Fibroblast of mammary gland (primary cell): Measurements from ENCODE around the gene NCOA3.

Source experiments
- DNase-seq: peaks from one replicate; pipeline ENCODE4 v3.0.0-alpha.2; 2010; ENCODE audit warnings: low read depth
- H3K4me3 ChIP-seq: 2 replicates; pipeline ENCODE4 v1.5.1; 2011; ENCODE audit warnings: low read depth, mild to moderate bottlenecking, low read length, moderate library complexity; ENCODE audit not compliant: control insufficient read depth
- CTCF ChIP-seq: conservative IDR thresholded peaks from 2 replicates; pipeline ENCODE4 v1.5.1; 2011; ENCODE audit warnings: low read depth, low read length, inconsistent platforms; ENCODE audit not compliant: control insufficient read depth, insufficient read depth

NCOA3 gene

GRCh38 chr20:47482705-47483104 lies 19.0 kb upstream of the NCOA3 start:
- H3K4me3 ChIP-seq: no peak overlapping the region
- DNase-seq: no peak
- no peak for TF ChIP-seq CTCF

DNA sequence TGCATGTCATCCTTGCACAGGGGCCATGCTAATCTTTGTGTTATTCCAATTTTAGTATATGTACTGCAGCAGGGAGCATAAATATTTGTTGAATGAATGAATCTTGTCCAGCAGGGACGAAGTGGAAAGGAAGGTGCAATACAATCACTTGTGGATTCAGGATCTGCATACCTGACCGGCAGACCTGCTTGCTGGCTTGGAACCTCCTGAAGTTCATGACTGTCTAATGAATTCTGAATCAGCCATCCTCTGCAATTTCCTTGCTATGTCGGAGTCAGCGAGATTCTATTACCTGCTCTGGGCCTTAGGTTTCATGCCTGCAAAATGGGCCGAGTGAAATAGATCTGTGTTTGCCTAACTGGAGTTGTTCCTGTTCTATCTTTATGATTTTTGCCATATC lies 17.4 kb upstream of the NCOA3 start:
- no peak for TF ChIP-seq CTCF
- no peak for DNase-seq
- no peak overlapping the region for H3K4me3 ChIP-seq

- no peak for TF ChIP-seq CTCF
- DNase-seq: no peak
- no peak overlapping the region for H3K4me3 ChIP-seq
Measured at GRCh38 chr20:47487175-47487917, 14.3 kb upstream of the NCOA3 start.

GRCh38 chr20:47489448-47489872 lies 12.2 kb upstream of the NCOA3 start:
- no peak for TF ChIP-seq CTCF
- H3K4me3 ChIP-seq: no peak overlapping the region
- DNase-seq: no peak

- no peak for DNase-seq
- no peak for TF ChIP-seq CTCF
- no peak overlapping the region for H3K4me3 ChIP-seq
Measured at GRCh38 chr20:47490795-47491194, 10.9 kb upstream of the NCOA3 start.

- no peak for TF ChIP-seq CTCF
- no peak for DNase-seq
- no peak overlapping the region for H3K4me3 ChIP-seq
Measured at GRCh38 chr20:47492284-47492683, 9.4 kb upstream of the NCOA3 start.
